GM12874 (cell line): ENCODE measurements around the gene AMT.

Experiments
- TF ChIP-seq, protein P1 (sequence below): IDR thresholded peaks from 2 replicates; pipeline ENCODE4 v1.5.1; 2011; ENCODE audit warnings: low read depth, mild to moderate bottlenecking, control low read depth, low read length, moderate library complexity; ENCODE audit not compliant: insufficient read depth

The AMT gene

DNA sequence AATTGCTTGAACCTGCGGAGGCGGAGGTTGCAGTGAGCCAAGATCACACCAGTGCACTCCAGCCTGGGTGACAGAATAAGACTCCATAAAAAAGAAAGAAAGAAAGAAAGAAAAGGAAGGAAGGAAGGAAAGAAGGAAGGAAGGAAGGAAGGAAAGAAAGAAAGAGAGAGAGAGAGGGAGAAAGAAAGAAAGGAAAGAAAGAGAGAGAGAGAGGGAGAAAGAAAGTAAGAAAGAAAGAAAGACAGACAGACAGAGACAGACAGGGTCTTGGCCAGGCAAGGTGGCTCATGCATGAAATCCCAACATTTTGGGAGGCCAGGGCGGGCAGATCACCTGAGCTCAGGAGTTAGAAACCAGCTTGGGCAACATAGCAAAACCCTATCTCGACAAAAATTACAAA, 31.3 kb upstream of the AMT start:
- TF ChIP-seq, protein P1, sequence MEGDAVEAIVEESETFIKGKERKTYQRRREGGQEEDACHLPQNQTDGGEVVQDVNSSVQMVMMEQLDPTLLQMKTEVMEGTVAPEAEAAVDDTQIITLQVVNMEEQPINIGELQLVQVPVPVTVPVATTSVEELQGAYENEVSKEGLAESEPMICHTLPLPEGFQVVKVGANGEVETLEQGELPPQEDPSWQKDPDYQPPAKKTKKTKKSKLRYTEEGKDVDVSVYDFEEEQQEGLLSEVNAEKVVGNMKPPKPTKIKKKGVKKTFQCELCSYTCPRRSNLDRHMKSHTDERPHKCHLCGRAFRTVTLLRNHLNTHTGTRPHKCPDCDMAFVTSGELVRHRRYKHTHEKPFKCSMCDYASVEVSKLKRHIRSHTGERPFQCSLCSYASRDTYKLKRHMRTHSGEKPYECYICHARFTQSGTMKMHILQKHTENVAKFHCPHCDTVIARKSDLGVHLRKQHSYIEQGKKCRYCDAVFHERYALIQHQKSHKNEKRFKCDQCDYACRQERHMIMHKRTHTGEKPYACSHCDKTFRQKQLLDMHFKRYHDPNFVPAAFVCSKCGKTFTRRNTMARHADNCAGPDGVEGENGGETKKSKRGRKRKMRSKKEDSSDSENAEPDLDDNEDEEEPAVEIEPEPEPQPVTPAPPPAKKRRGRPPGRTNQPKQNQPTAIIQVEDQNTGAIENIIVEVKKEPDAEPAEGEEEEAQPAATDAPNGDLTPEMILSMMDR = no peak

DNA sequence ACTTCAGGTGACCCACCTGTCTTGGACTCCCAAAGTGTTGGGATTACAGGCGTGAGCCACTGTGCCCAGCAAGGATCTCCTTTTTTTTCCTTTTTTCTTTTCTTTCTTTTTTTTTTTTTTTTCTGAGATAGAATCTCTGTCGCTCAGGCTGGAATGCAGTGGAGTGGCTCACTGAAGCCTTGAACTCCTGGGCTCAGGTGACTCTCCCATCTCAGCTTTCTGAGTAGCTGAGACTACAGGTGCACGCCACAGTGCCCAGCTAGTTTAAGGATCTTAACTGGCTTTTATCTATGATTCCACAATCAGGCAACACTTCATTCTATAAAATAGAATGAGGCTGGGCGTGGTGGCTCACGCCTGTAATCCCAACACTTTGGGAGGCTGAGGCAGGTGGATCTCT, 23.1 kb upstream of the AMT start:
- TF ChIP-seq, protein P1 = no peak

DNA sequence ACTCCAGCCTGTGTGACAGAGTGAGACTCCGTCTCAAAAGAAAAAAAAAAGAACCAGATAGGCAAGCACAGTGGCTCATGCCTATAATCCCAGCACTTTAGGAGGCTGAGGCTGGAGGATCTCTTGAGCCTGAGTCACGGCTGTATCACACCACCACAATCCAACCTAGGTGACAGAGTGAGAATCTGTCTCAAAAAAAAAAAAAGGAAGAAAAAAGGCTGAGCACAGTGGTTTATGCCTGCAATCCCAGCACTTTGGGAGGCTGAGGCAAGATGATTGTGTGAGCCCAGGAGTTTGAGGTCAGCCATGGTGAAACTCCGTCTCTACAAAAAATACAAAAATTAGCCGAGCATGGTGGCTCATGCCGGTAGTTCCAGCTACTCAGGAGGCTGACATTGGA, 12.5 kb upstream of the AMT start:
- TF ChIP-seq, protein P1 = no peak

DNA sequence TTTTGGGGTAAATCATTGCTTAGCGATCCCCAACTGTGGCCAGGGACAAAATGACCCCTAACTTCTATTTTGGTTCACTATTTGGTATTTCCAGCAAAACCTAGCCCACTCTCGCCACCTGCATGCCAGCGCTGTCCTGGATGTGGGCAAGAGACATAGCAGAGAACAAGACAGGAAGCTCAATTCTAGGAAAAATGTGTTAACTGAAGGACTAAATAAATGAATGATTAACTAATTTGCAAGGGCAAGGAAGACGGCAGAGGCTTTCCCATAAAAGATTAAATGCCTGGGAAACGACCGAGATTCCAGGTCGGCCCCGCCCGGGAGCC, 6.4 kb upstream of the AMT start:
- TF ChIP-seq, protein P1 = 0 out of 2 replicates have a peak, but pooled peaks have one; percentile 1

DNA sequence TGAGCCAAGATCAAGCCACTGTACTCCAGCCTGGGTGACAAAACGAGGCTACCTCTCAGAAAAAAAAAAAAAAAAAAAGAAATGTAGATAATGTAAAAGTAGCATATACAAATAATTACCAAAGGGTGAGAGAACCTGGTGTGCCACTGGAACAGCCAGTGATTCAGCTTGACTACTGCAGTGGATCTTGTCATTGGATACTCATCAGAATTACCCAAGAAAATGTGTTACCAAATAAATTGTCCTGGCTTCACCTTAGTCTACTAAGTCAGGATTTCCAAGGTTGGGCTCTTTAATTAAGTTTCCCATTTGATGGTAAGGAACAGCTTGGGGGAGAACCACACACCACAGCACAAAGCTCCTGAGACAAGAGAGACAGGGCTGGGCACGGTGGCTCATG, 5.3 kb upstream of the AMT start:
- TF ChIP-seq, protein P1 = no peak

DNA sequence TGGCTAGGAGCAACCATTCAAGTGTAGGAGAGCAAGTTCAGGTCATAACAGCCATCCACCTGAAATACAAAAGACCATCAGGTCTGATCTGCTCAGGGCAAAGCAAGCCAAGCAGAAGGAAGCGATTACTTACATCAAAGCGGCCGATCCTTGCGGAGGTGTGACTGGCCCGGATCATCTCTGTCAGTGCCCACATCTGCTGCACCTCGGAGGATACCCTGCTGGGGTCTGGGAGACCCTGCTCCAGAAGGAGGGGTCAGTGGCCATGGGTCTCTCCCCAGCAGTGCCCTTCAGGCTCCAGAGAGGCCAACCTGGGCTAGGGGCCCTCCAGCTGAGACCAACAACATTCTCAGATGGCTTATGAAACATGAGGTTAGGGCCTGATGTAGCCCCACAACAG, 2.5 kb upstream of the AMT start:
- TF ChIP-seq, protein P1 = no peak

DNA sequence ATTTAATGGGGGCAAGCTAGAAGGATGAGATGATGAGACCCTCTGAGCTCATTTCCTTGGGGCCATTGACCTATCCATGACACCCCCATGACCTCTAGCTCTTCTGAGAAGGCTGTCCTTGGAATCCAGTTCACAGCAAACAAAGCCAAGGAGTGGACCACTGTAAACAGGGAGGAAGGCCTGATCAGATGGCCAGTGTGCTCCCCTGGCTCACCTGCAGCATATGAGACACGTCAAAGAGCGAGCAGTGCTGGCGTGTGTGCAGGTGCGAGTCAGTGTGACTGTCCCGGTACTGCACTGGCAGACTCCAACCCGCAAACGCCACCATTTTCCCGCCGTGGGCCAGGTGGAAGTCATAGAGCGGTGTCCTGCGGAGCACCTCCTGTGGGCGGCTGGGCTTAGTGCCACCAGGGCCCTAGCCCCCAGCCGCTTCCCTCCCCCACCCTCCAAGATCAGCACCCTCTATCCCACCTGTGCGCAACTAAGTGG, 339 bp downstream of the AMT start:
- TF ChIP-seq, protein P1 = no peak

DNA sequence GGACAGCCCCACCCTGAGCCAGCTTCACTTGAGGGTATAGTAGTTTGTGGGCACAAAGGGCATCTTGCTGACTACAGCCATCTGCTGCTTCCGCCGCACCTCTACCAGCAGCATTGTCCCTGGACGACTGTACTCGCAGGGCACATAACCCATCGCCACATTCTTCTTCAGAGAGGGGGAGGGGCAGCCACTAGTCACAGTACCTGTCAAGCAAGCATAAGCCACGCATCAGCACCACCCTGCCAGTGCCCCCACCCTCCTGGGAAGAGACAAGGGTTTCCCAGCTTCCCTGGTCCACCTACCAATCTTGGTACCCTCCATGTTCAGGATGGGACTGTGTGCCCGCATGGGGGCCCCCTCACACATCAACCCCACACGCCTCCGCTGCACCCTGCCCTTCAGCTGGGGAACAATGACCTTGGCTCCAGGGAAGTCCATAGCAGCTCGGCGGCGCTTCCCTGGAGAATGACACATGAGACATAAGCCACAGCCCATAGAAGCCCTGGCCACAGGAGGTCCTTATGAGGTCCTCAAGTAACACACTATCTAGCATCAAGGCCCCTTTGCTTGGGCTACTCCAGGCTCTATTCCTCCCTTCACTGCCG, 4.7 kb downstream of the AMT start:
- TF ChIP-seq, protein P1 = no peak
